HEK293 (cell line): ENCODE measurements around the gene PLEKHA1.

Source experiments
- CTCF ChIA-PET: fragments of 350-600 bp; formaldehyde crosslinking; extraction: SDS; loops from one replicate; lab custom pipeline; 2021; ENCODE audit warnings: antibody characterized with exemption; lab: Yijun Ruan, JAX
- POLR2A ChIA-PET: fragments of 300-600 bp; formaldehyde crosslinking; extraction: SDS; loops from one replicate; lab custom pipeline; 2020; ENCODE audit warnings: antibody characterized with exemption, inconsistent platforms; lab: Yijun Ruan, JAX
- H3K27ac ChIP-seq: fragments of 200-500 bp; sonication (Bioruptor generic); 2 replicates; pipeline ENCODE4 v1.5.1; 2014; ENCODE audit warnings: low read depth, low read length, control low read depth, inconsistent platforms; ENCODE audit errors: extremely low read depth
- H3K36me3 ChIP-seq, 2 experiments: fragments of 200-500 bp in 1 of 2; sonication (Bioruptor generic) in 1 of 2; 1 replicate in 1 of 2; 2 replicates in 1 of 2; pipeline ENCODE4 v1.5.1; 2014 to 2017; ENCODE audit warnings: inconsistent platforms in 2 of 2, low read length in 2 of 2; ENCODE audit not compliant: control insufficient read depth in 2 of 2, insufficient read depth in 1 of 2
- H3K4me1 ChIP-seq: fragments of 200-500 bp; sonication (Bioruptor generic); 2 replicates; pipeline ENCODE4 v1.5.1; 2014; ENCODE audit warnings: mild to moderate bottlenecking, low read length, inconsistent platforms; ENCODE audit not compliant: control insufficient read depth, insufficient read depth
- H3K4me3 ChIP-seq: 2 replicates; pipeline ENCODE4 v1.5.1; 2011; ENCODE audit warnings: low read depth, mild to moderate bottlenecking, control low read depth, low read length, moderate library complexity
- H3K9me3 ChIP-seq: fragments of 200-500 bp; sonication (Bioruptor generic); 2 replicates; pipeline ENCODE4 v1.5.1; 2014; ENCODE audit warnings: low read depth, low read length, inconsistent platforms; ENCODE audit not compliant: control insufficient read depth, insufficient read depth
- KLF8 ChIP-seq: fragments of 450-650 bp; formaldehyde crosslinking; IDR thresholded peaks from 2 replicates; pipeline ENCODE4 v1.5.1; 2016; ENCODE audit warnings: missing biosample characterization, missing genetic modification characterization
- SETDB1 ChIP-seq: IDR thresholded peaks from one replicate; pipeline ENCODE4 v1.6.1; 2017; ENCODE audit warnings: mild to moderate bottlenecking, low read length, moderate library complexity, mixed read lengths; ENCODE audit not compliant: insufficient read length
- ZNF394 ChIP-seq: fragments of 450-650 bp; formaldehyde crosslinking; IDR thresholded peaks from 2 replicates; pipeline ENCODE4 v1.5.1; 2016; ENCODE audit warnings: missing biosample characterization, missing genetic modification characterization, mild to moderate bottlenecking, moderate library complexity, borderline replicate concordance
- ZNF416 ChIP-seq: fragments of 450-650 bp; formaldehyde crosslinking; IDR thresholded peaks from 2 replicates; pipeline ENCODE4 v1.5.1; 2016; ENCODE audit warnings: missing biosample characterization, missing genetic modification characterization
- ZNF621 ChIP-seq: fragments of 450-650 bp; formaldehyde crosslinking; IDR thresholded peaks from 2 replicates; pipeline ENCODE4 v1.5.1; 2017; ENCODE audit warnings: missing biosample characterization, missing genetic modification characterization
- TF ChIP-seq, protein P1 (sequence below): fragments of 450-650 bp; formaldehyde crosslinking; IDR thresholded peaks from 2 replicates; pipeline ENCODE4 v1.5.1; 2016; ENCODE audit warnings: missing biosample characterization, missing genetic modification characterization
- TF ChIP-seq, protein P2 (sequence below): fragments of 450-650 bp; formaldehyde crosslinking; IDR thresholded peaks from 2 replicates; pipeline ENCODE4 v1.5.1; 2017; ENCODE audit warnings: missing biosample characterization, missing genetic modification characterization

Gene PLEKHA1

DNA sequence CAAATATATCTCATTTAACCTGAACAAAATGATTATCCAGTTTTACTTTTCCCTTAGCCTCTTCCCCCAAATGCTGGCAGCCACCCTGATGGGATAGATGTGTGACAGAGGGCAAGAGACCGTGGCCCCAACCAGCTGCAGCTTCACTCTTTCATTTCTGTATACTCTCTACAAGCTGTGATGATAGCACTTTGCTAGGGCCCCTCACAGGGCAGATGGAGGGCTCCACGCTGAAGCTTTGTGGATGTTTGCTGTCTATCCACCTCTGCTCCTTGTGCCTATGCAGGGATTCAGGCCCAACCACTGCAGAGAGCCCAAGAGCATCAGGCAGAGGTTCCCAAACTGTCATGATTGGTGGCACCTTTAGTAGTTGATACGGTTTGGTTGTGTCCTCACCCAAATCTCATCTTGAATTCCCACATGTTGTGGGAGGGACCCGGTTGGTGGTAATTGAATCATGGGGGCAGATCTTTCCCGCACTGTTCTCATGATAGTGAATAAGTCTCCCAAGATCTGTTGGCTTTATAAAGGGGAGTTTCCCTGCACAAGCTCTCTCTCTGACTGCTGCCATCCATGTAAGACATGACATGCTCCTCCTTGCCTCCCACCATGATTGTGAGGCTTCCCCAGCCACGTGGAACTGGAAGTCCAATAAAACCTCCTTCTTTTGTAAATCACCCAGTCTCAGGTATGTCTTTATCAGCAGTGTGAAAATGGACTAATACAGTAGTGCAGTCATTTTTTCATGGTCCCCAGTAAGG is 107.0 kb downstream of the PLEKHA1 start:
- ChIA-PET CTCF (no interaction called here), POLR2A (no interaction called here)
- Histone ChIP-seq H3K4me3 (no peak overlapping the region), H3K27ac (no peak overlapping the region), H3K36me3 (no peaks in the 10 kb centered on the region), H3K9me3 (no peaks in the 10 kb centered on the region), H3K4me1 (no peaks in the 10 kb centered on the region)
- TF ChIP-seq, protein P1, sequence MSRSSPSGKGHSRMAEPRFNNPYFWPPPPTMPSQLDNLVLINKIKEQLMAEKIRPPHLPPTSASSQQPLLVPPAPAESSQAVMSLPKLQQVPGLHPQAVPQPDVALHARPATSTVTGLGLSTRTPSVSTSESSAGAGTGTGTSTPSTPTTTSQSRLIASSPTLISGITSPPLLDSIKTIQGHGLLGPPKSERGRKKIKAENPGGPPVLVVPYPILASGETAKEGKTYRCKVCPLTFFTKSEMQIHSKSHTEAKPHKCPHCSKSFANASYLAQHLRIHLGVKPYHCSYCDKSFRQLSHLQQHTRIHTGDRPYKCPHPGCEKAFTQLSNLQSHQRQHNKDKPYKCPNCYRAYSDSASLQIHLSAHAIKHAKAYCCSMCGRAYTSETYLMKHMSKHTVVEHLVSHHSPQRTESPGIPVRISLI: no peak
- TF ChIP-seq ZNF621 (tag by site-specific recombination) (no peak), ZNF416 (tag by site-specific recombination) (no peak), ZNF394 (tag by site-specific recombination) (no peak), KLF8 (tag by site-specific recombination) (no peak), SETDB1 (peak; percentile 73)
- TF ChIP-seq, protein P2, sequence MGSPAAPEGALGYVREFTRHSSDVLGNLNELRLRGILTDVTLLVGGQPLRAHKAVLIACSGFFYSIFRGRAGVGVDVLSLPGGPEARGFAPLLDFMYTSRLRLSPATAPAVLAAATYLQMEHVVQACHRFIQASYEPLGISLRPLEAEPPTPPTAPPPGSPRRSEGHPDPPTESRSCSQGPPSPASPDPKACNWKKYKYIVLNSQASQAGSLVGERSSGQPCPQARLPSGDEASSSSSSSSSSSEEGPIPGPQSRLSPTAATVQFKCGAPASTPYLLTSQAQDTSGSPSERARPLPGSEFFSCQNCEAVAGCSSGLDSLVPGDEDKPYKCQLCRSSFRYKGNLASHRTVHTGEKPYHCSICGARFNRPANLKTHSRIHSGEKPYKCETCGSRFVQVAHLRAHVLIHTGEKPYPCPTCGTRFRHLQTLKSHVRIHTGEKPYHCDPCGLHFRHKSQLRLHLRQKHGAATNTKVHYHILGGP (tag by site-specific recombination): no peak
